Panc1 (cell line): Measurements from ENCODE around the gene TMC5. TPM values are rescaled to one million over a fixed set of nuclear protein-coding genes. Genes with fewer than 3 reads are reported as not detected.

Experiments
- ATAC-seq: fragments of 200-7000 bp; cut with Tn5 transposase; 2 replicates; pipeline ENCODE4 v1.9.1; 2020; ENCODE audit warnings: mild to moderate bottlenecking, moderate library complexity
- BruUV-seq: library from RNA; stranded (reverse); fragments of 400-500 nt; replicated peaks from 2 replicates; lab custom pipeline; 2021; lab: Mats Ljungman, UMichigan
- CTCF ChIA-PET: fragments of 300-600 bp; sonication (Branson Sonifier 250); formaldehyde crosslinking; loops from one replicate; lab custom pipeline; 2022; ENCODE audit warnings: antibody characterized with exemption; lab: Charles Lee
- POLR2A ChIA-PET: fragments of 300-600 bp; sonication (Branson Sonifier 250); formaldehyde crosslinking; loops from one replicate; lab custom pipeline; 2022; ENCODE audit warnings: antibody characterized with exemption; lab: Charles Lee
- DNase-seq: peaks from one replicate; pipeline ENCODE4 v3.0.0-alpha.2; 2010; ENCODE audit warnings: low read depth, low spot score
- H3K27ac ChIP-seq: 2 replicates; pipeline ENCODE4 v1.5.1; 2011; ENCODE audit warnings: mild to moderate bottlenecking, low read length, inconsistent platforms
- H3K27me3 ChIP-seq: fragments of 200-500 bp; sonication (Bioruptor generic); 2 replicates; pipeline ENCODE4 v1.6.0; 2014; ENCODE audit warnings: low read length, inconsistent platforms; ENCODE audit not compliant: control insufficient read depth, insufficient read depth
- H3K36me3 ChIP-seq: fragments of 200-500 bp; sonication (Bioruptor generic); 2 replicates; pipeline ENCODE4 v1.5.1; 2014; ENCODE audit warnings: inconsistent platforms, mild to moderate bottlenecking, low read length, moderate library complexity; ENCODE audit not compliant: control insufficient read depth, insufficient read depth
- H3K4me1 ChIP-seq: 2 replicates; pipeline ENCODE4 v1.5.1; 2011; ENCODE audit warnings: inconsistent platforms, mild to moderate bottlenecking, low read length, moderate library complexity; ENCODE audit not compliant: control insufficient read depth, insufficient read depth
- H3K4me3 ChIP-seq, 2 experiments: 2 replicates each; pipeline ENCODE4 v1.5.1; 2011 to 2012; ENCODE audit warnings: low read depth in 2 of 2, low read length in 2 of 2, mild to moderate bottlenecking in 2 of 2, inconsistent platforms in 1 of 2, moderate library complexity in 1 of 2
- H3K9me3 ChIP-seq: fragments of 200-500 bp; sonication (Bioruptor generic); 2 replicates; pipeline ENCODE4 v1.5.1; 2014; ENCODE audit warnings: low read depth, mild to moderate bottlenecking, inconsistent platforms, low read length, moderate library complexity; ENCODE audit not compliant: control insufficient read depth, insufficient read depth
- POLR2AphosphoS5 ChIP-seq: IDR thresholded peaks from 2 replicates; pipeline ENCODE4 v1.6.1; 2012; ENCODE audit warnings: mild to moderate bottlenecking, low read depth, low read length, moderate library complexity
- REST ChIP-seq, 2 experiments: IDR thresholded peaks; 2 replicates each; pipeline ENCODE4 v1.6.1; 2011 to 2012; ENCODE audit warnings: low read depth in 2 of 2, control low read depth in 1 of 2, low read length in 1 of 2, mild to moderate bottlenecking in 1 of 2, moderate library complexity in 1 of 2; ENCODE audit not compliant: insufficient read depth in 1 of 2
- SIN3A ChIP-seq: IDR thresholded peaks from 2 replicates; pipeline ENCODE4 v1.6.1; 2012; ENCODE audit warnings: low read depth, mild to moderate bottlenecking, low read length, moderate library complexity, borderline replicate concordance; ENCODE audit not compliant: insufficient read depth
- TCF7L2 ChIP-seq: IDR thresholded peaks from 2 replicates; pipeline ENCODE4 v1.6.1; 2011; ENCODE audit warnings: mild to moderate bottlenecking, low read depth, low read length, inconsistent platforms
- in situ Hi-C: cut with HindIII; loops from 2 replicates; pipeline ENCODE4 v1.10.0; 2016; ENCODE audit warnings: low sequenced_read_pairs, low pct_unique_long_range_greater_than_20kb
- intact Hi-C: fragments of 100-400 bp; cut with micrococcal nuclease; formaldehyde crosslinking; loops from one replicate; pipeline ENCODE4 v1.10.0; 2022; ENCODE audit not compliant: unreplicated experiment
- total RNA-seq: library from RNA; stranded (reverse); gene quantifications from one replicate; pipeline ENCODE4 v1.2.1, GENCODE V29; 2021; ENCODE audit not compliant: unreplicated experiment

Gene TMC5
- total RNA-seq, 1 experiment from 2014 or later = 1.4 TPM

DNA sequence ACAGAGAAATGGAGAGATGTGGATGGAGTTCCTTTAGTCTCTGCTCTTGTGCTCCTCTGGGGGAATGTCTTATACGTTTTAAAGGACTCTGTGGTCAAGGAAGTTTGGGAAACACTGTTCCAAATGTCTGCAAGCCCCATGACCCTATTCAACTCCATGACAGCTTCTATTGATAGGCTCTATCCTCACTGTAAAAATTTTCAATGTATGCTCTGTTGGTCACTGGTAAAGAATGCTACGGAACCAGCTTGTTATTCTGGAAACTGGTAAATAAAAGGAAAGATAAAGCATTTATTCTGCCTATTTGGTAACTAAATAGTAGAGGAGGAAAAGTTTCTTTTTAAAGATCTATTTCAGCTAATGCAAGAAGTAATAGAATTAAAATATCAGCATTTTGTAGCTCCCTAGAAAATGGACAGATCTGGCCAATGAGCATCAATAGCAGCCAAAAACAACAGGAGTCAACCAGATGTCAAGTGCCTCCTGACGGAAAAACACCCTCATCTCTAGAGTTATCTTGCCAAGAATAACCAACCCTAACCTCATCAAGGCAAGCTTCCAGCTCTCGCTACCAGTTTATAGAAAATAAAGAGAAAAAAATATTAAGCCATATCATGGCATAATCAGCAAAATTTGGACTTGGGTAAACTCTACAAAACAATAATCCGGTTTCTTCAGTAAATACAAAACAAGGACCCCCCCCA lies 88.1 kb downstream of the TMC5 start:
- in situ Hi-C loops = no loop called here
- no peaks in the 10 kb centered on the region for H3K4me1 ChIP-seq
- POLR2A ChIA-PET = no interaction called here
- TF ChIP-seq TCF7L2 (no peak), REST (IDR thresholded peaks at IDR 0.05; ENCODE audit: insufficient read depth in 1 of 2, low read depth in 2 of 2, low read length in 1 of 2) (no peak), SIN3A (no peak), POLR2AphosphoS5 (no peak)
- intact Hi-C loops = loop anchor here (10.0 kb wide), 1 partner anchor 421 kb away; no protein-coding TSS in a partner anchor
- no peak overlapping the region for H3K27ac ChIP-seq
- no peaks in the 10 kb centered on the region for H3K27me3 ChIP-seq
- BruUV-seq = no TSS peak
- no peak overlapping the region for H3K4me3 ChIP-seq
- ATAC-seq (no peak), DNase-seq (no peak)
- H3K9me3 ChIP-seq = no peaks in the 10 kb centered on the region
- CTCF ChIA-PET = no interaction called here
- peaks cover 33% of the 10 kb centered on the region for H3K36me3 ChIP-seq

DNA sequence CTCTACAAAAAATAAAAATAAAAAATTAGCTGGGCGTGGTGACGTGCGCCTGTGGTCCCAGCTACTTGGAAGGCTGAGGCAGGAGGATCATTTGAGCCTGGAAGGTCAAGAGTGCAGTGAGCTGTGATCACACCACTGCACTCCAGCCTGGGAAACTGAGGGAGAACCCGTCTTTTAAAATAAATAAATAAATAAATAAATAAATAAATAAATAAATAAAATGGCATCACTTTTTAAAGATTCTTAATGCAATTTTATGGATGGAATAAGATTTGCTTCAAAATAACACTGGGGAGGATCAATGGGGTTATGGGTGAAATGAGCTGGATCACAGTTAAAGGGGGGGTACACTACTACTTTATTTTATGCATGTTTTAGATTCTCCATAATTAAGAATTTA lies 89.3 kb downstream of the TMC5 start:
- H3K4me3 ChIP-seq = no peak overlapping the region
- H3K27ac ChIP-seq = no peak overlapping the region
- ChIA-PET POLR2A (no interaction called here), CTCF (interaction anchor here (0.9 kb wide), 1 partner anchor 117 kb away, joined by 3 read pairs; no protein-coding TSS in a partner anchor)
- intact Hi-C loops (loop anchor here (10.0 kb wide), 1 partner anchor 422 kb away; no protein-coding TSS in a partner anchor), in situ Hi-C loops (no loop called here)
- ATAC-seq (no peak), DNase-seq (no peak)
- peaks cover 33% of the 10 kb centered on the region for H3K36me3 ChIP-seq
- no peaks in the 10 kb centered on the region for H3K9me3 ChIP-seq
- no TSS peak for BruUV-seq
- no peak for TF ChIP-seq POLR2AphosphoS5
- TF ChIP-seq REST (IDR thresholded peaks at IDR 0.05; ENCODE audit: insufficient read depth in 1 of 2, low read depth in 2 of 2, low read length in 1 of 2) = no peak
- no peaks in the 10 kb centered on the region for H3K27me3 ChIP-seq
- H3K4me1 ChIP-seq = no peaks in the 10 kb centered on the region
